DND-41 (cell line): Measurements from ENCODE around the gene DDX20.

Experiments
- ATAC-seq: fragments of 200-7000 bp; cut with Tn5 transposase; 3 replicates; pipeline ENCODE4 v1.9.1; 2021; ENCODE audit warnings: low read depth; ENCODE audit not compliant: insufficient read depth
- DNase-seq: peaks from one replicate; pipeline ENCODE4 v3.0.0-alpha.2; 2020
- H2AFZ ChIP-seq: 2 replicates; pipeline ENCODE4 v1.6.0; 2012; ENCODE audit warnings: low read depth, low read length
- H3K27ac ChIP-seq: 2 replicates; pipeline ENCODE4 v1.5.1; 2012; ENCODE audit warnings: low read length, inconsistent platforms
- H3K27me3 ChIP-seq: fragments of 200-600 bp; sonication (generic); 2 replicates; pipeline ENCODE4 v1.6.0; 2012; ENCODE audit warnings: low read length, mild to moderate bottlenecking, inconsistent platforms; ENCODE audit not compliant: insufficient read depth, poor library complexity
- H3K36me3 ChIP-seq: 2 replicates; pipeline ENCODE4 v1.5.1; 2012; ENCODE audit warnings: low read length, inconsistent platforms; ENCODE audit not compliant: insufficient read depth
- H3K4me1 ChIP-seq: 2 replicates; pipeline ENCODE4 v1.5.1; 2012; ENCODE audit warnings: mild to moderate bottlenecking, low read length; ENCODE audit not compliant: insufficient read depth
- H3K4me2 ChIP-seq: 2 replicates; pipeline ENCODE4 v1.6.0; 2012; ENCODE audit warnings: mild to moderate bottlenecking, moderate library complexity, low read length, inconsistent platforms; ENCODE audit not compliant: insufficient read depth
- H3K4me3 ChIP-seq, 2 experiments: fragments of 200-600 bp in 1 of 2; shearing (Covaris generic) in 1 of 2; 2 replicates each; pipeline ENCODE4 v1.5.1; 2012 to 2016; ENCODE audit warnings: inconsistent platforms in 2 of 2, low read length in 2 of 2, mild to moderate bottlenecking in 2 of 2, low read depth in 1 of 2, moderate library complexity in 1 of 2
- H3K79me2 ChIP-seq: 2 replicates; pipeline ENCODE4 v1.6.0; 2012; ENCODE audit warnings: low read length, inconsistent platforms; ENCODE audit not compliant: insufficient read depth
- H3K9ac ChIP-seq: 2 replicates; pipeline ENCODE4 v1.6.0; 2012; ENCODE audit warnings: low read depth, mild to moderate bottlenecking, inconsistent platforms, low read length, moderate library complexity
- H3K9me3 ChIP-seq: 2 replicates; pipeline ENCODE4 v1.5.1; 2012; ENCODE audit warnings: low read length, moderate library complexity, mild to moderate bottlenecking, inconsistent platforms; ENCODE audit not compliant: insufficient read depth, severe bottlenecking
- H4K20me1 ChIP-seq: 2 replicates; pipeline ENCODE4 v1.6.0; 2012; ENCODE audit warnings: low read length; ENCODE audit not compliant: insufficient read depth
- EZH2 ChIP-seq: IDR thresholded peaks from 3 replicates; pipeline ENCODE4 v1.6.1; 2012; ENCODE audit warnings: borderline replicate concordance, low read depth, mild to moderate bottlenecking, moderate library complexity, low read length, inconsistent platforms; ENCODE audit not compliant: severe bottlenecking
- TF ChIP-seq, protein P1 (sequence below): IDR thresholded peaks from 2 replicates; pipeline ENCODE4 v1.5.1; 2012; ENCODE audit warnings: borderline replicate concordance, low read length, moderate library complexity, mild to moderate bottlenecking; ENCODE audit not compliant: poor library complexity, severe bottlenecking; ENCODE audit errors: extremely low read depth

DDX20 gene

DNA sequence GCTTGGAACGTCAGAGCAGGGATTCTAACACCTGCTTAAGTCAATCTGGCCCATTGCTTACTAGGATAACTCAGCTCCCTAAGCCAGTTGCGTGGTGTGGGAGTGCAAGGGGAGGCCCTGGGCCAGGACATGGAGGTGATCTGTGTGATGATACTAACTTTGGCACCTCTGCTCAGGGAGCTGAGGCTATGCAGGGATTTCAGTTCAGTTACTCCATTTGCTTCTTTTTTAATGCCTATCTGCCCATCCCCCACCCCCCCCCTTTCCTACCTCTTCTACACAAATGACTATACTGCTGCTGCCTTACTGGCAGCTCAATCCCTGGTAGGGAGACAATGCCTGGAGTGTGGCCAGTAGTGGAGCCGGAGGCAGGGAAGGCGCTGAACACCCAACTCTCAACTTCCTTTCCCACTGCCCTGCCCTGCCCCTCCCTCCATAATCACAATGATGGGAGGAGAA, 36.0 kb upstream of the DDX20 start:
- ATAC-seq: no peak
- Histone ChIP-seq H3K27me3 (no peaks in the 10 kb centered on the region), H3K4me2 (no peak overlapping the region), H3K4me3 (no peak overlapping the region), H4K20me1 (no peaks in the 10 kb centered on the region), H3K4me1 (no peaks in the 10 kb centered on the region), H3K27ac (no peak overlapping the region), H2AFZ (no peak overlapping the region), H3K9me3 (no peaks in the 10 kb centered on the region), H3K9ac (no peak overlapping the region), H3K36me3 (no peaks in the 10 kb centered on the region), H3K79me2 (no peaks in the 10 kb centered on the region)
- no peak for TF ChIP-seq EZH2
- TF ChIP-seq, protein P1, sequence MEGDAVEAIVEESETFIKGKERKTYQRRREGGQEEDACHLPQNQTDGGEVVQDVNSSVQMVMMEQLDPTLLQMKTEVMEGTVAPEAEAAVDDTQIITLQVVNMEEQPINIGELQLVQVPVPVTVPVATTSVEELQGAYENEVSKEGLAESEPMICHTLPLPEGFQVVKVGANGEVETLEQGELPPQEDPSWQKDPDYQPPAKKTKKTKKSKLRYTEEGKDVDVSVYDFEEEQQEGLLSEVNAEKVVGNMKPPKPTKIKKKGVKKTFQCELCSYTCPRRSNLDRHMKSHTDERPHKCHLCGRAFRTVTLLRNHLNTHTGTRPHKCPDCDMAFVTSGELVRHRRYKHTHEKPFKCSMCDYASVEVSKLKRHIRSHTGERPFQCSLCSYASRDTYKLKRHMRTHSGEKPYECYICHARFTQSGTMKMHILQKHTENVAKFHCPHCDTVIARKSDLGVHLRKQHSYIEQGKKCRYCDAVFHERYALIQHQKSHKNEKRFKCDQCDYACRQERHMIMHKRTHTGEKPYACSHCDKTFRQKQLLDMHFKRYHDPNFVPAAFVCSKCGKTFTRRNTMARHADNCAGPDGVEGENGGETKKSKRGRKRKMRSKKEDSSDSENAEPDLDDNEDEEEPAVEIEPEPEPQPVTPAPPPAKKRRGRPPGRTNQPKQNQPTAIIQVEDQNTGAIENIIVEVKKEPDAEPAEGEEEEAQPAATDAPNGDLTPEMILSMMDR: no peak
- DNase-seq: no peak

DNA sequence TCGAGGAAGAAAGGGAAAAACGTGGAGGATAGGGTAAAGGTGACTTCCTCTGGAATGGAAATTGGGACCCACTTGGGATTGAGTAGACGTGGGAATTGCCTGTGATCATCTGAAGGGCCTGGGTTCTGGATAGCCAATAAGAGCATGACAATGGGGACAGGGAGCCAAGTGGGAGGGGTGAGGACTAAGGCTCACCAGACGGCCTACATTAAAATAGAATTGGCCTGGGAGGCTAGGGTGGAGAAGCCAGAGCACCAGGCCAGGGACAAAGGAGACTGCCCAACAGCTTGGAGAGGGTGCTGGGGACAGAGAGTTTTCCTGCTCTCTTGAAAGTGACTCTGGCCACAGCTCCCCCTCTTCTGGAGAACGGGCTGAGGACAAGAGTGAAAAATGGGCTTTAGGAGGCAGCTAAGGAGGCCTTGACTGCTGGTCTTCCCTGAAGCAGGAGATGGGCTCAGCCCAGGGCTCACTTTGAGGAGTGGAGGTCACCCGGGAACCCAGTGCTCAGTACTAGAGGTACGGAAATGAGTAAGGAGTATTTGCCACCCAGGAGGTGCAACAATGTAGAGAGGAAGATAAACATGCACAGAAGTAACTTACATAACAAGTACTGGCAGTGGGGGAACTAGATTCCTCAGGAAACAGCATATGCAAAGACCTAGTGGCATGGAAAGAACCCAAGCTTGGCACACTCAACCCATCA, 35.3 kb upstream of the DDX20 start:
- Histone ChIP-seq H3K79me2 (no peaks in the 10 kb centered on the region), H3K36me3 (no peaks in the 10 kb centered on the region)

DNA sequence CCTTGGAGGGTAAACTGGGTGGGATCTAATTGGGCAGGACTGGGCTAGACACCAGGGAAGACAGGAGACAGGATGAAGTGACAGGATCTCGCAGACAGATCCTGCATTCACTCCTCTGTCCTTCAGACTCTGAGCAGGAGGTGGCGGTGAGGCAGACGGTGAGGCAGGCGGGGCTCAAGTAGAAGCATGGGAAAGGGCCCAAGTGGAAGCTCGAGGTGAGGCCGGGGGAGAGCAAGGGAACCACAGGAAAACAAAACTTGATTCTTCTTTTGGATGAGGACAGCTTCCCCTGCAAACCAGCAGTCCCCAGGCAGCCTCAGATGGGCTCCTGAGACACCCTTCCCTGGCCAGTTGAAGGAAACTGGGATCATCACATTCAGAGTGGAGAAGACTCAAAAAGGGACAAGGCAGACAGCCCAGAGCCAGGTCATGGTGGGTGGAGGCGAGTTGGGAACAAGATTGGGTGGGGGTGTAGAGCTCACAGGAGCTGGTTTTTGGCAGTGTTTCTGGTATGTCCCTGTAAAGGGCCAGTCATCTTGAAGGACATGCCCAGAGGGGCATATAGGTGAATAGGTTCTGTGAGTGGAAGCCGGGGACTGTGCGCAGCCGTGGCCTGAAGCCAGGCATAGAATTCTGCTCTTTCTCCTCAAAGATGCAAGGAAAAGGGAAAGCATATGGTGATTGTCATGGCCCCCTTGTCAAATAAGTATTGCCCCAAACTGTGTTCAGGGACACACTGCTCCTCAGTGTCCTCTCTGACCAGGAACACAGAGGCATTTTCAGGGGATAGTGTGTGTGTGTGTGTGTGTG, 34.5 kb upstream of the DDX20 start:
- DNase-seq (no peak), ATAC-seq (0 out of 3 replicates have a peak, but pooled peaks have one; percentile 20)
- no peaks in the 10 kb centered on the region for H3K79me2 ChIP-seq
- H3K9me3 ChIP-seq: no peaks in the 10 kb centered on the region
- no peak overlapping the region for H3K9ac ChIP-seq
- H3K36me3 ChIP-seq: no peaks in the 10 kb centered on the region
- no peaks in the 10 kb centered on the region for H4K20me1 ChIP-seq
- no peak overlapping the region for H3K4me3 ChIP-seq
- H3K4me1 ChIP-seq: no peaks in the 10 kb centered on the region
- H3K4me2 ChIP-seq: no peak overlapping the region
- no peaks in the 10 kb centered on the region for H3K27me3 ChIP-seq
- H2AFZ ChIP-seq: no peak overlapping the region
- no peak overlapping the region for H3K27ac ChIP-seq
- TF ChIP-seq, protein P1: no peak
- TF ChIP-seq EZH2: no peak

More for the DNA sequence above, 35.3 kb upstream of the DDX20 start:
- ATAC-seq (no peak), DNase-seq (no peak)
- Histone ChIP-seq H3K27me3 (no peaks in the 10 kb centered on the region), H3K4me2 (no peak overlapping the region), H3K27ac (no peak overlapping the region), H3K4me3 (no peak overlapping the region), H3K9me3 (no peaks in the 10 kb centered on the region), H2AFZ (no peak overlapping the region), H4K20me1 (no peaks in the 10 kb centered on the region), H3K4me1 (no peaks in the 10 kb centered on the region), H3K9ac (no peak overlapping the region)
- TF ChIP-seq, protein P1: no peak
- no peak for TF ChIP-seq EZH2
